IMR-90 (cell line): ENCODE results near the gene ETV6. TPM values are rescaled to one million over a fixed set of nuclear protein-coding genes. Genes with fewer than 3 reads are reported as not detected.

Experiments
- ATAC-seq: fragments of 200-7000 bp; cut with Tn5 transposase; 2 replicates; pipeline ENCODE4 v1.9.1; 2020; ENCODE audit warnings: low read depth, mild to moderate bottlenecking, moderate library complexity
- BruUV-seq: library from RNA; stranded (reverse); fragments of 400-500 nt; replicated peaks from 2 replicates; lab custom pipeline; 2021; lab: Mats Ljungman, UMichigan
- CTCF ChIA-PET: fragments of 300-600 bp; formaldehyde crosslinking; extraction: SDS; loops from one replicate; lab custom pipeline; 2021; ENCODE audit warnings: antibody characterized with exemption; lab: Yijun Ruan, JAX
- POLR2A ChIA-PET: fragments of 300-600 bp; sonication (Branson Sonifier 250); formaldehyde crosslinking; loops from one replicate; lab custom pipeline; 2022; ENCODE audit warnings: antibody characterized with exemption; ENCODE audit not compliant: unreplicated experiment; lab: Charles Lee
- DNase-seq: peaks from one replicate; pipeline ENCODE4 v3.0.0; 2013
- H2AFZ ChIP-seq: replicated peaks from 2 replicates; pipeline ENCODE3; 2013; ENCODE audit warnings: low read length, mild to moderate bottlenecking; ENCODE audit not compliant: poor library complexity
- H2AK5ac ChIP-seq: 2 replicates; pipeline ENCODE4 v1.6.1; 2013; ENCODE audit warnings: low read depth, low read length, inconsistent platforms
- H2AK9ac ChIP-seq: replicated peaks from 2 replicates; pipeline ENCODE3; 2013; ENCODE audit warnings: mild to moderate bottlenecking, low read depth, low read length, moderate library complexity; ENCODE audit not compliant: poor library complexity
- H2BK120ac ChIP-seq: 2 replicates; pipeline ENCODE4 v1.6.1; 2013; ENCODE audit warnings: low read depth, low read length, inconsistent platforms
- H2BK15ac ChIP-seq: 3 replicates; pipeline ENCODE4 v1.6.1; 2013; ENCODE audit warnings: low read depth, low read length, inconsistent platforms
- H2BK20ac ChIP-seq: 2 replicates; pipeline ENCODE4 v1.6.1; 2013; ENCODE audit warnings: low read depth, mild to moderate bottlenecking, inconsistent platforms, low read length, moderate library complexity
- H2BK5ac ChIP-seq: 2 replicates; pipeline ENCODE4 v1.6.1; 2013; ENCODE audit warnings: mild to moderate bottlenecking, low read depth, low read length, inconsistent platforms; ENCODE audit not compliant: poor library complexity, severe bottlenecking
- H3K14ac ChIP-seq: replicated peaks from 2 replicates; pipeline ENCODE4 v1.6.1; 2013; ENCODE audit warnings: low read depth, low read length, inconsistent platforms
- H3K18ac ChIP-seq: 2 replicates; pipeline ENCODE4 v1.6.1; 2013; ENCODE audit warnings: low read depth, low read length, control low read depth
- H3K23ac ChIP-seq: 2 replicates; pipeline ENCODE4 v1.6.1; 2013; ENCODE audit warnings: low read depth, low read length, inconsistent platforms
- H3K27ac ChIP-seq: 2 replicates; pipeline ENCODE4 v1.5.1; 2013; ENCODE audit warnings: mild to moderate bottlenecking, control low read depth, low read length; ENCODE audit not compliant: insufficient read depth
- H3K27me3 ChIP-seq: 2 replicates; pipeline ENCODE4 v1.6.1; 2013; ENCODE audit warnings: low read length; ENCODE audit not compliant: control insufficient read depth, insufficient read depth
- H3K36me3 ChIP-seq: 2 replicates; pipeline ENCODE4 v1.6.1; 2013; ENCODE audit warnings: low read length, mixed read lengths; ENCODE audit not compliant: control insufficient read depth, insufficient read depth
- H3K4ac ChIP-seq: 2 replicates; pipeline ENCODE4 v1.6.1; 2013; ENCODE audit warnings: low read depth, low read length, inconsistent platforms
- H3K4me1 ChIP-seq: 2 replicates; pipeline ENCODE4 v1.6.1; 2013; ENCODE audit warnings: low read length, mixed read lengths; ENCODE audit not compliant: control insufficient read depth, insufficient read depth
- H3K4me2 ChIP-seq: 2 replicates; pipeline ENCODE4 v1.6.1; 2013; ENCODE audit warnings: low read depth, mild to moderate bottlenecking, control low read depth, low read length, moderate library complexity
- H3K4me3 ChIP-seq: 2 replicates; pipeline ENCODE4 v1.5.1; 2013; ENCODE audit warnings: low read depth, mild to moderate bottlenecking, control low read depth, low read length, moderate library complexity; ENCODE audit not compliant: insufficient read depth
- H3K56ac ChIP-seq: 2 replicates; pipeline ENCODE4 v1.6.1; 2013; ENCODE audit warnings: low read length, inconsistent platforms; ENCODE audit not compliant: insufficient read depth; ENCODE audit errors: extremely low read depth
- H3K79me1 ChIP-seq, 2 experiments: 2 replicates each; pipeline ENCODE4 v1.6.1; 2013; ENCODE audit warnings: low read length in 2 of 2, inconsistent platforms in 1 of 2, low read depth in 1 of 2
- H3K9ac ChIP-seq: 2 replicates; pipeline ENCODE4 v1.6.1; 2013; ENCODE audit warnings: low read depth, low read length, control low read depth
- H3K9me1 ChIP-seq: 2 replicates; pipeline ENCODE4 v1.6.1; 2013; ENCODE audit warnings: low read length, inconsistent platforms; ENCODE audit not compliant: insufficient read depth
- H3K9me3 ChIP-seq: 2 replicates; pipeline ENCODE4 v1.6.1; 2013; ENCODE audit warnings: low read length; ENCODE audit not compliant: control insufficient read depth, insufficient read depth
- H4K20me1 ChIP-seq: 2 replicates; pipeline ENCODE4 v1.6.1; 2013; ENCODE audit warnings: low read length, inconsistent platforms; ENCODE audit not compliant: insufficient read depth
- H4K5ac ChIP-seq: 2 replicates; pipeline ENCODE4 v1.6.1; 2013; ENCODE audit warnings: mild to moderate bottlenecking, low read depth, low read length, control low read depth
- H4K8ac ChIP-seq, 2 experiments: 2 replicates each; pipeline ENCODE4 v1.6.1; 2013; ENCODE audit warnings: low read depth in 2 of 2, low read length in 2 of 2, control low read depth in 1 of 2, inconsistent platforms in 1 of 2
- H4K91ac ChIP-seq: 2 replicates; pipeline ENCODE4 v1.6.1; 2013; ENCODE audit warnings: low read depth, low read length, inconsistent platforms; ENCODE audit not compliant: insufficient read depth
- BHLHE40 ChIP-seq: fragments of 150-350 bp; IDR thresholded peaks from 2 replicates; pipeline ENCODE4 v1.6.1; 2016; ENCODE audit warnings: mild to moderate bottlenecking, low read depth, low read length
- CEBPB ChIP-seq: IDR thresholded peaks from 2 replicates; pipeline ENCODE4 v1.6.1; 2012; ENCODE audit warnings: low read depth, low read length, improper control_type of control experiment
- CHD1 ChIP-seq: IDR thresholded peaks from 2 replicates; pipeline ENCODE4 v1.6.1; 2012; ENCODE audit warnings: low read depth, low read length, improper control_type of control experiment
- CTCF ChIP-seq: conservative IDR thresholded peaks from 2 replicates; pipeline ENCODE4 v1.5.1; 2012; ENCODE audit warnings: mild to moderate bottlenecking, low read depth, low read length, improper control_type of control experiment
- ELK1 ChIP-seq: fragments of 150-350 bp; IDR thresholded peaks from 2 replicates; pipeline ENCODE4 v1.6.1; 2016; ENCODE audit warnings: low read depth, mild to moderate bottlenecking, low read length, moderate library complexity, borderline replicate concordance
- FOS ChIP-seq: fragments of 150-350 bp; IDR thresholded peaks from 2 replicates; pipeline ENCODE4 v1.6.1; 2016; ENCODE audit warnings: low read depth, low read length
- MAFK ChIP-seq: IDR thresholded peaks from 2 replicates; pipeline ENCODE4 v1.6.1; 2012; ENCODE audit warnings: low read depth, low read length, improper control_type of control experiment
- MAZ ChIP-seq: IDR thresholded peaks from 2 replicates; pipeline ENCODE4 v1.6.1; 2012; ENCODE audit warnings: low read depth, mild to moderate bottlenecking, low read length, improper control_type of control experiment, moderate library complexity, borderline replicate concordance
- MXI1 ChIP-seq: IDR thresholded peaks from 2 replicates; pipeline ENCODE4 v1.6.1; 2012; ENCODE audit warnings: low read depth, mild to moderate bottlenecking, low read length, moderate library complexity, borderline replicate concordance
- NFE2L2 ChIP-seq: fragments of 150-350 bp; IDR thresholded peaks from 2 replicates; pipeline ENCODE4 v1.6.1; 2016; ENCODE audit warnings: low read depth, mild to moderate bottlenecking, low read length
- POLR2A ChIP-seq: IDR thresholded peaks from 2 replicates; pipeline ENCODE4 v1.6.1; 2012; ENCODE audit warnings: mild to moderate bottlenecking, low read depth, low read length
- RAD21 ChIP-seq: IDR thresholded peaks from 2 replicates; pipeline ENCODE4 v1.6.1; 2012; ENCODE audit warnings: low read length, improper control_type of control experiment
- RCOR1 ChIP-seq: IDR thresholded peaks from 2 replicates; pipeline ENCODE4 v1.6.1; 2012; ENCODE audit warnings: mild to moderate bottlenecking, low read length, improper control_type of control experiment; ENCODE audit not compliant: insufficient replicate concordance
- RFX5 ChIP-seq: IDR thresholded peaks from 2 replicates; pipeline ENCODE4 v1.8.0; 2012; ENCODE audit warnings: low read depth, mild to moderate bottlenecking, low read length, moderate library complexity
- SMC3 ChIP-seq: fragments of 150-350 bp; IDR thresholded peaks from 2 replicates; pipeline ENCODE4 v1.6.1; 2016; ENCODE audit warnings: low read depth, mild to moderate bottlenecking, antibody characterized with exemption, low read length, moderate library complexity
- USF2 ChIP-seq: fragments of 150-350 bp; IDR thresholded peaks from 2 replicates; pipeline ENCODE4 v1.6.1; 2017; ENCODE audit warnings: mild to moderate bottlenecking, antibody characterized with exemption, low read length, low read depth
- WGBS, 2 experiments: methylation state at CpG; one replicate each; pipeline versions ENCODE4 v1.1.5 to v1.1.7; 2013; ENCODE audit warnings: missing lambda C conversion rate in 2 of 2; ENCODE audit not compliant: insufficient read length in 1 of 2; ENCODE audit errors: extremely low coverage in 2 of 2; 5-methylcytosine and 5-hydroxymethylcytosine counted together
- dilution Hi-C: fragments of 300-500 bp; cut with HindIII; formaldehyde crosslinking; loops from one replicate; pipeline ENCODE4 v1.14.3; 2018; ENCODE audit warnings: low sequenced_read_pairs; ENCODE audit not compliant: unreplicated experiment
- in situ Hi-C: fragments of 300-500 bp; cut with MboI; formaldehyde crosslinking; loops from 3 replicates; pipeline ENCODE4 v1.14.3; 2019; ENCODE audit warnings: low sequenced_read_pairs, inconsistent platforms, mixed read lengths
- intact Hi-C: fragments of 100-400 bp; cut with micrococcal nuclease; formaldehyde crosslinking; loops from 2 replicates; pipeline ENCODE4 v1.10.0; 2022
- polyA plus RNA-seq, 3 experiments: library from polyadenylated mRNA; depleted of rRNA; stranded (reverse); fragments of >200 nt; gene quantifications; 2 replicates each; pipeline ENCODE4 v1.2.3, GENCODE V29; 2012; ENCODE audit warnings: low replicate concordance in 1 of 3
- total RNA-seq: library from RNA; depleted of rRNA; stranded (reverse); fragments of >200 nt; gene quantifications from 2 replicates; pipeline ENCODE4 v1.2.3, GENCODE V29; 2012

Gene ETV6
- total and polyA plus RNA-seq, 2 of the 4 experiments (the other 2 are of a cell fraction), result 8.4 to 9.9 TPM

GRCh38 chr12:11664101-11664500, 14.6 kb downstream of the ETV6 start:
- Histone ChIP-seq H4K91ac (no peak overlapping the region), H3K14ac (no peak overlapping the region), H3K79me1 (peaks cover 46 to 93% of the 10 kb centered on the region in 2 experiments), H2BK20ac (no peak overlapping the region), H4K8ac (no peak overlapping the region), H3K23ac (no peak overlapping the region), H2BK15ac (no peak overlapping the region), H3K18ac (no peak overlapping the region), H3K4me2 (no peak overlapping the region), H3K9me3 (no peaks in the 10 kb centered on the region), H2AFZ (no peak overlapping the region), H3K9ac (no peak overlapping the region), H3K27me3 (no peaks in the 10 kb centered on the region), H2AK9ac (no peak overlapping the region), H3K4me3 (no peak overlapping the region), H4K20me1 (peaks cover 88% of the 10 kb centered on the region), H4K5ac (no peak overlapping the region), H3K27ac (no peak overlapping the region), H2BK120ac (no peak overlapping the region), H3K4me1 (peaks cover 18% of the 10 kb centered on the region), H3K9me1 (peaks cover 30% of the 10 kb centered on the region), H2BK5ac (no peak overlapping the region), H2AK5ac (no peak overlapping the region), H3K36me3 (peaks cover 13% of the 10 kb centered on the region; the same call in 1 of the 2 replicates), H3K4ac (no peak overlapping the region), H3K56ac (no peak overlapping the region)
- ATAC-seq (no peak; the same call in 1 of the 2 replicates), DNase-seq (no peak)
- intact Hi-C loops, result no loop called here
- WGBS, 2 experiments, result no CpG with 5 or more reads among the region's 3 CpGs
- no TSS peak for BruUV-seq
- TF ChIP-seq CEBPB (no peak), POLR2A (no peak), USF2 (no peak), FOS (no peak), MXI1 (no peak), RCOR1 (no peak), CHD1 (no peak), NFE2L2 (no peak), CTCF (no peak), BHLHE40 (no peak), RAD21 (no peak), SMC3 (no peak), RFX5 (no peak), ELK1 (no peak), MAFK (no peak), MAZ (no peak)
- dilution Hi-C loops, result no loop called here
- ChIA-PET CTCF (no interaction called here), POLR2A (no interaction called here)
- in situ Hi-C loops, result no loop called here
